ENCODE data around the gene WWOX.

DNA sequence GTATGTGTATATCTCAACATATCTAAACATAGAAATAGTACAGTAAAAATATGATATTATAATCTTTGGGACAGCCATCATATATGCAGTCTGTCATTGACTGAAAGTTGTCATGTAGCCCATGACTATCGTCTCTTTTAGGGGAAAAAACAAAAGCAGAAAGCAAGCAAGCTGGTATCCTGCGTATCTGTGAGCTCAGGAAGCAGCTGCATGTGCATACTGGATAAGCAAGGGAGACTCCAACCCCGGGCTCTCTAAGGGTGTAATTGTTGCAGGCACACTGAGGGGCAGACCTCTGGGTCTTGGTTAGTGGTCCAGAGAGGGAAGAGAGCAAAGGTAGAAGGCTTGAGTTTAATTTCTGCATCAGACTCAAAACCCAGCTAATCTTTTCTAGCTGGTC, 920.0 kb downstream of the WWOX start:
- TF ChIP-seq, protein P1, sequence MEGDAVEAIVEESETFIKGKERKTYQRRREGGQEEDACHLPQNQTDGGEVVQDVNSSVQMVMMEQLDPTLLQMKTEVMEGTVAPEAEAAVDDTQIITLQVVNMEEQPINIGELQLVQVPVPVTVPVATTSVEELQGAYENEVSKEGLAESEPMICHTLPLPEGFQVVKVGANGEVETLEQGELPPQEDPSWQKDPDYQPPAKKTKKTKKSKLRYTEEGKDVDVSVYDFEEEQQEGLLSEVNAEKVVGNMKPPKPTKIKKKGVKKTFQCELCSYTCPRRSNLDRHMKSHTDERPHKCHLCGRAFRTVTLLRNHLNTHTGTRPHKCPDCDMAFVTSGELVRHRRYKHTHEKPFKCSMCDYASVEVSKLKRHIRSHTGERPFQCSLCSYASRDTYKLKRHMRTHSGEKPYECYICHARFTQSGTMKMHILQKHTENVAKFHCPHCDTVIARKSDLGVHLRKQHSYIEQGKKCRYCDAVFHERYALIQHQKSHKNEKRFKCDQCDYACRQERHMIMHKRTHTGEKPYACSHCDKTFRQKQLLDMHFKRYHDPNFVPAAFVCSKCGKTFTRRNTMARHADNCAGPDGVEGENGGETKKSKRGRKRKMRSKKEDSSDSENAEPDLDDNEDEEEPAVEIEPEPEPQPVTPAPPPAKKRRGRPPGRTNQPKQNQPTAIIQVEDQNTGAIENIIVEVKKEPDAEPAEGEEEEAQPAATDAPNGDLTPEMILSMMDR (IDR thresholded peaks at IDR 0.05), result no peak
- TF ChIP-seq POLR2A (IDR thresholded peaks at IDR 0.05), result no peak

Measured in thyroid gland (tissue), 4 donors.